ENCODE measurements around the gene GRIK3.

DNA sequence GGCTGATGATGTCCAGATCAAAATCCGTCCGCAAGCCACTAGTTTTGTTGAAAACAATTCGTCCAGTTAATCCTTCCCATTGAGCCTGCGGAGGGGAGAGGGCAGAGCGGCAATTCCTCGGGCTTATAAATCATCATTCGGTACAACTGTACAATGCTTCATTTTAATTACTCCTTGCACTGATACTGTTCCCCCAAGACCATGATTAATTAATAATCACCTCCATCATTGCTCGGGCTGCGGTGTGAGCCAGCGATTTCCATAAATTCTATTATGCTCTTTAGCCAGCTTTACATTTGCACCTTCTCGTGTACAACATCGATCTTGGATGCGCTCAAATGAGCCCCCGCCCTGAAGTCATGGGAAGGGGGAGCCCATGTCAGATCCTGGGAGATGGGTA, 180.7 kb downstream of the GRIK3 start:
- TF ChIP-seq, protein P1, sequence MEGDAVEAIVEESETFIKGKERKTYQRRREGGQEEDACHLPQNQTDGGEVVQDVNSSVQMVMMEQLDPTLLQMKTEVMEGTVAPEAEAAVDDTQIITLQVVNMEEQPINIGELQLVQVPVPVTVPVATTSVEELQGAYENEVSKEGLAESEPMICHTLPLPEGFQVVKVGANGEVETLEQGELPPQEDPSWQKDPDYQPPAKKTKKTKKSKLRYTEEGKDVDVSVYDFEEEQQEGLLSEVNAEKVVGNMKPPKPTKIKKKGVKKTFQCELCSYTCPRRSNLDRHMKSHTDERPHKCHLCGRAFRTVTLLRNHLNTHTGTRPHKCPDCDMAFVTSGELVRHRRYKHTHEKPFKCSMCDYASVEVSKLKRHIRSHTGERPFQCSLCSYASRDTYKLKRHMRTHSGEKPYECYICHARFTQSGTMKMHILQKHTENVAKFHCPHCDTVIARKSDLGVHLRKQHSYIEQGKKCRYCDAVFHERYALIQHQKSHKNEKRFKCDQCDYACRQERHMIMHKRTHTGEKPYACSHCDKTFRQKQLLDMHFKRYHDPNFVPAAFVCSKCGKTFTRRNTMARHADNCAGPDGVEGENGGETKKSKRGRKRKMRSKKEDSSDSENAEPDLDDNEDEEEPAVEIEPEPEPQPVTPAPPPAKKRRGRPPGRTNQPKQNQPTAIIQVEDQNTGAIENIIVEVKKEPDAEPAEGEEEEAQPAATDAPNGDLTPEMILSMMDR (conservative IDR thresholded peaks at IDR 0.05 in 1 of 2, IDR thresholded peaks at IDR 0.05 in 1 of 2; ENCODE audit: extremely low read depth in 1 of 2, insufficient read depth in 1 of 2, low read depth in 1 of 2, low read length in 2 of 2), result no peak
- no peak for TF ChIP-seq EZH2 (IDR thresholded peaks at IDR 0.05; ENCODE audit: borderline replicate concordance, low read length)
